ENCODE results near the gene CIB2. TPM values are rescaled to one million over a fixed set of nuclear protein-coding genes. Genes with fewer than 3 reads are reported as not detected.

Gene CIB2
- total RNA-seq, 4 donors from 2014 or later = 17.5 to 70.9 (median 21.0) TPM

GRCh38 chr15:78105476-78106241 is 25.6 kb downstream of the CIB2 start:
- TF ChIP-seq, protein P1, sequence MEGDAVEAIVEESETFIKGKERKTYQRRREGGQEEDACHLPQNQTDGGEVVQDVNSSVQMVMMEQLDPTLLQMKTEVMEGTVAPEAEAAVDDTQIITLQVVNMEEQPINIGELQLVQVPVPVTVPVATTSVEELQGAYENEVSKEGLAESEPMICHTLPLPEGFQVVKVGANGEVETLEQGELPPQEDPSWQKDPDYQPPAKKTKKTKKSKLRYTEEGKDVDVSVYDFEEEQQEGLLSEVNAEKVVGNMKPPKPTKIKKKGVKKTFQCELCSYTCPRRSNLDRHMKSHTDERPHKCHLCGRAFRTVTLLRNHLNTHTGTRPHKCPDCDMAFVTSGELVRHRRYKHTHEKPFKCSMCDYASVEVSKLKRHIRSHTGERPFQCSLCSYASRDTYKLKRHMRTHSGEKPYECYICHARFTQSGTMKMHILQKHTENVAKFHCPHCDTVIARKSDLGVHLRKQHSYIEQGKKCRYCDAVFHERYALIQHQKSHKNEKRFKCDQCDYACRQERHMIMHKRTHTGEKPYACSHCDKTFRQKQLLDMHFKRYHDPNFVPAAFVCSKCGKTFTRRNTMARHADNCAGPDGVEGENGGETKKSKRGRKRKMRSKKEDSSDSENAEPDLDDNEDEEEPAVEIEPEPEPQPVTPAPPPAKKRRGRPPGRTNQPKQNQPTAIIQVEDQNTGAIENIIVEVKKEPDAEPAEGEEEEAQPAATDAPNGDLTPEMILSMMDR (IDR thresholded peaks at IDR 0.05) = no peak
- TF ChIP-seq POLR2A (IDR thresholded peaks at IDR 0.05) = no peak
- no peak overlapping the region for H3K27ac ChIP-seq

DNA sequence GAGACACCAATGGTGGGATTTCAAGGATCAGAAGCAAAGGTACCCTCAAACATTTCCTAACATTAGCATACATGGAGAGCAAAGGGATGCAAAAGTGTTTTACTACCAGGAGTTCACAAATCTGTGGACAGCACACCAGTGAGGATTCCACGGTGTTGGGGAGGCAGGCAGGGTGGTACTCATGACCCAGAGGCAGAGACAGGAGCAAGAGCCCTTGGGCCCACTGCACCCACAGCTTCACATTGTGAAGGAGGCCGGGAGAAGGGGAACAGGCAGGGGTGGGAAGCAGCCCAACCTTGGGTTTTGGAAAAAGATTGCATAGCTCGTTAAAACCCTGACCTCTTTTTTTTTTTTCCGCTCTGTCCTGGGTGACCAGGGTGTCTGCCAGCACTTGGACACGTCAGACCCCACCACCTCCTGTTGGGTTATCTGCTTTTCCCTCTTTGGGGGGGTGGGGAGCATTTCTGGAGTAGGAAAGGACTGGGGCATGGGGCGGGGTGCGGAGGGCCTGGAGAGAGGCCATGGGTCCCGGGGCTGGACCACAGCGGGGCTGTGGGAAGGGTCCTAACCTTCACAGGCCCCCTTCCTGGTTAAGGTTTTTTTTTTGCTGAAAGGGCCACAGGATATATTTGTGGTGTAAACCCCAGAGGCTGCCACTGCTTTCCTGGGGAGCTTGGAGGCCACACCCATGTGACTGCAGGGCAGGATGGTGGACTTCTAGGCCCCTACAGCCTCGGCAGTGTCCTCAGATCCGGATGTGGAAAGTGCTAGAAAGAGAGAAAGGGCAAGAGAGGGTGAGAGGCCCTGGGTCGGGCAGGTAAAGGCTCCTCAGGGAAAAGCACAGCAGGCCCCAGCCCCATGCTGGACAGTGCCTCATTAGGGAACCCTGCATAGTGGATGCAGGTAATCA is 26.4 kb downstream of the CIB2 start:
- H3K27ac ChIP-seq = no peak overlapping the region
- H3K36me3 ChIP-seq = no peaks in the 10 kb centered on the region
- TF ChIP-seq POLR2A (IDR thresholded peaks at IDR 0.05) = no peak
- TF ChIP-seq, protein P1 (IDR thresholded peaks at IDR 0.05) = no peak
- H3K4me1 ChIP-seq = peaks cover 0 to 18% (median 8%) of the 10 kb centered on the region in 4 donors
- peak in 1 of 3 donors; percentile 53 for DNase-seq
- H3K9me3 ChIP-seq = no peaks in the 10 kb centered on the region
- H3K4me3 ChIP-seq = no peak overlapping the region
- no peaks in the 10 kb centered on the region for H3K27me3 ChIP-seq

More at GRCh38 chr15:78105476-78106241, 25.6 kb downstream of the CIB2 start:
- Histone ChIP-seq H3K36me3 (no peaks in the 10 kb centered on the region), H3K9me3 (no peaks in the 10 kb centered on the region), H3K4me3 (no peak overlapping the region), H3K4me1 (peaks cover 0 to 18% (median 8%) of the 10 kb centered on the region in 4 donors), H3K27me3 (no peaks in the 10 kb centered on the region)
- peak in 1 of 3 donors; percentile 44 for DNase-seq

DNA sequence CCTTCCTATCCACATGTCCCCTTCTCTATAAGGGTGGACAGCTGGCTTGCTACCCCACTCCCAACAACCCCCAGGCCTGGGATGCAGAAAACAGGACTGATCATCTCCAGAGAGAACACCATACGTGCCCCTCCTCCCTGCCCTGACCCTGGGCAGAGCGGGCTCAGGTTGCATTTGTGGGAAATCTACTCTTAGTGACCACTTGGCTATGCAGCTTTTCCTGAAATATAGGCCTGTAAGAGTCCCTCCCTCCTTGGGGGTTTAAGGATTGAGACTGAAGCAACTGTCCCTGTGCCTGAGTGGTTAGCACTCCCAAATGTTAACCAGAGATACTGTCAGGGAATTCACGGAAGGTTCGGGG is 27.1 kb downstream of the CIB2 start:
- peak overlapping the region in 2 of 4 donors; percentile 64 to 80 for H3K27ac ChIP-seq

GRCh38 chr15:78103406-78104118 is 27.7 kb downstream of the CIB2 start:
- H3K27me3 ChIP-seq = no peaks in the 10 kb centered on the region
- peak in 2 of 3 donors; percentile 57 to 83 for DNase-seq
- no peaks in the 10 kb centered on the region for H3K9me3 ChIP-seq
- no peaks in the 10 kb centered on the region for H3K36me3 ChIP-seq
- TF ChIP-seq, protein P1 (IDR thresholded peaks at IDR 0.05) = no peak
- no peak for TF ChIP-seq POLR2A (IDR thresholded peaks at IDR 0.05)
- peaks cover 0 to 18% (median 8%) of the 10 kb centered on the region in 4 donors for H3K4me1 ChIP-seq
- H3K27ac ChIP-seq = peak overlapping the region; percentile 64 to 80 (median 69)
- no peak overlapping the region for H3K4me3 ChIP-seq

More for the DNA sequence above, 27.1 kb downstream of the CIB2 start:
- Histone ChIP-seq H3K4me3 (no peak overlapping the region), H3K36me3 (no peaks in the 10 kb centered on the region), H3K4me1 (peaks cover 0 to 18% (median 8%) of the 10 kb centered on the region in 4 donors), H3K9me3 (no peaks in the 10 kb centered on the region), H3K27me3 (no peaks in the 10 kb centered on the region)
- no peak for TF ChIP-seq POLR2A (IDR thresholded peaks at IDR 0.05)
- no peak for DNase-seq

DNA sequence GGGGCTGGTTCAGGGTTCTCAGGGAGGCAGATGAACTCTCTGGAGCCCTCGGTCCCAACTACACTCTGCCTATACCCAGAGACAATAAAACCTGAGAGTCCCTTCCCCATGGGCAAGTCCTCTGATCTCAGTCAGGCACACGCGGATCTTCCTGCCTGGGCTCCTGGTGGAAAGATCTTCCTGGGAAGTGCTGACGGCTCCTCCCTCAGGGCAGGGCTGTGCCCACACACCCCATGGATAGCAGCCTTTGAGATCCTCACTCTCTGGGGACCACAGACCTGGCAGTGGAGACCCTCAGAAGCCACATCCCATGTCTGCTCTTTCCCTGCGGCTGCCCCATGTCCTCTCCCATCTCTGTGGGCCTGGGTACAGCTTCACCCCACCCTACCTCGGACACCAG is 28.5 kb downstream of the CIB2 start:
- H3K4me3 ChIP-seq = no peak overlapping the region
- H3K36me3 ChIP-seq = no peaks in the 10 kb centered on the region
- TF ChIP-seq, protein P1 (IDR thresholded peaks at IDR 0.05) = no peak
- no peak for TF ChIP-seq POLR2A (IDR thresholded peaks at IDR 0.05)
- H3K27me3 ChIP-seq = no peaks in the 10 kb centered on the region
- peak overlapping the region in 3 of 4 donors; percentile 68 to 80 (median 70) for H3K27ac ChIP-seq
- DNase-seq = no peak
- H3K9me3 ChIP-seq = no peaks in the 10 kb centered on the region
- H3K4me1 ChIP-seq = peaks cover 0 to 18% (median 8%) of the 10 kb centered on the region in 4 donors

All from Peyer's patch (tissue), 4 donors.